Astrocyte (in vitro differentiated cells and primary cell): ENCODE measurements around the gene HOXB13. TPM values are rescaled to one million over a fixed set of nuclear protein-coding genes. Genes with fewer than 3 reads are reported as not detected.

Experiments
- DNase-seq: peaks from one replicate; pipeline ENCODE4 v3.0.0-alpha.2; 2010; ENCODE audit warnings: low read depth
- FAIRE-seq: peaks from 2 replicates; lab custom pipeline; 2011; peaks lifted over from hg19 to GRCh38; lab: Jason Lieb, UNC
- H2AFZ ChIP-seq: 2 replicates; pipeline ENCODE4 v1.6.0; 2012; ENCODE audit warnings: low read depth, low read length, inconsistent platforms
- H3K27ac ChIP-seq: 2 replicates; pipeline ENCODE4 v1.5.1; 2011; ENCODE audit warnings: low read depth, low read length, inconsistent platforms
- H3K27me3 ChIP-seq: 2 replicates; pipeline ENCODE4 v1.6.0; 2011; ENCODE audit warnings: low read length, inconsistent platforms; ENCODE audit not compliant: insufficient read depth
- H3K36me3 ChIP-seq: 2 replicates; pipeline ENCODE4 v1.5.1; 2011; ENCODE audit warnings: low read length, inconsistent platforms; ENCODE audit not compliant: insufficient read depth
- H3K4me1 ChIP-seq: 2 replicates; pipeline ENCODE4 v1.5.1; 2011; ENCODE audit warnings: low read length, inconsistent platforms; ENCODE audit not compliant: insufficient read depth
- H3K4me2 ChIP-seq: 2 replicates; pipeline ENCODE4 v1.6.0; 2012; ENCODE audit warnings: low read length, inconsistent platforms
- H3K4me3 ChIP-seq: 2 replicates; pipeline ENCODE4 v1.5.1; 2011; ENCODE audit warnings: low read depth, mild to moderate bottlenecking, low read length, inconsistent platforms; ENCODE audit not compliant: insufficient read depth
- H3K79me2 ChIP-seq: 2 replicates; pipeline ENCODE4 v1.6.0; 2012; ENCODE audit warnings: mild to moderate bottlenecking, low read length, inconsistent platforms; ENCODE audit not compliant: insufficient read depth
- H3K9ac ChIP-seq: 2 replicates; pipeline ENCODE4 v1.6.0; 2012; ENCODE audit warnings: mild to moderate bottlenecking, low read length, inconsistent platforms
- H3K9me3 ChIP-seq: 2 replicates; pipeline ENCODE4 v1.5.1; 2012; ENCODE audit warnings: low read depth, mild to moderate bottlenecking, low read length, inconsistent platforms; ENCODE audit not compliant: insufficient read depth
- H4K20me1 ChIP-seq: 2 replicates; pipeline ENCODE4 v1.6.0; 2012; ENCODE audit warnings: low read length, inconsistent platforms; ENCODE audit not compliant: insufficient read depth
- H3K27ac Mint-ChIP-seq: one replicate; pipeline ENCODE4 v1.8.0; 2021; ENCODE audit warnings: mild to moderate bottlenecking, mixed read lengths; ENCODE audit not compliant: unreplicated experiment
- H3K27me3 Mint-ChIP-seq: one replicate; pipeline ENCODE4 v1.8.0; 2021; ENCODE audit warnings: low read depth, mixed read lengths; ENCODE audit not compliant: unreplicated experiment
- H3K36me3 Mint-ChIP-seq: one replicate; pipeline ENCODE4 v1.8.0; 2021; ENCODE audit warnings: low read depth, mixed read lengths; ENCODE audit not compliant: unreplicated experiment
- H3K4me1 Mint-ChIP-seq: one replicate; pipeline ENCODE4 v1.8.0; 2021; ENCODE audit warnings: low read depth, mixed read lengths; ENCODE audit not compliant: unreplicated experiment
- H3K4me3 Mint-ChIP-seq: one replicate; pipeline ENCODE4 v1.8.0; 2021; ENCODE audit warnings: mild to moderate bottlenecking, moderate library complexity, mixed read lengths; ENCODE audit not compliant: unreplicated experiment
- H3K9me3 Mint-ChIP-seq: one replicate; pipeline ENCODE4 v1.8.0; 2021; ENCODE audit warnings: mild to moderate bottlenecking, mixed read lengths; ENCODE audit not compliant: unreplicated experiment
- EZH2 ChIP-seq: IDR thresholded peaks from 2 replicates; pipeline ENCODE4 v1.6.1; 2012; ENCODE audit warnings: mild to moderate bottlenecking, low read length, inconsistent platforms; ENCODE audit not compliant: insufficient read depth
- total RNA-seq: library from RNA; stranded (reverse); gene quantifications from 2 replicates; pipeline ENCODE4 v1.2.1, GENCODE V29; 2021
- TF ChIP-seq, protein P1 (sequence below): IDR thresholded peaks from 2 replicates; pipeline ENCODE4 v1.5.1; 2011; ENCODE audit warnings: low read depth, mild to moderate bottlenecking, inconsistent platforms, low read length, moderate library complexity; ENCODE audit not compliant: insufficient read depth

The HOXB13 gene
- total RNA-seq, 1 donor from 2014 or later = not detected

DNA sequence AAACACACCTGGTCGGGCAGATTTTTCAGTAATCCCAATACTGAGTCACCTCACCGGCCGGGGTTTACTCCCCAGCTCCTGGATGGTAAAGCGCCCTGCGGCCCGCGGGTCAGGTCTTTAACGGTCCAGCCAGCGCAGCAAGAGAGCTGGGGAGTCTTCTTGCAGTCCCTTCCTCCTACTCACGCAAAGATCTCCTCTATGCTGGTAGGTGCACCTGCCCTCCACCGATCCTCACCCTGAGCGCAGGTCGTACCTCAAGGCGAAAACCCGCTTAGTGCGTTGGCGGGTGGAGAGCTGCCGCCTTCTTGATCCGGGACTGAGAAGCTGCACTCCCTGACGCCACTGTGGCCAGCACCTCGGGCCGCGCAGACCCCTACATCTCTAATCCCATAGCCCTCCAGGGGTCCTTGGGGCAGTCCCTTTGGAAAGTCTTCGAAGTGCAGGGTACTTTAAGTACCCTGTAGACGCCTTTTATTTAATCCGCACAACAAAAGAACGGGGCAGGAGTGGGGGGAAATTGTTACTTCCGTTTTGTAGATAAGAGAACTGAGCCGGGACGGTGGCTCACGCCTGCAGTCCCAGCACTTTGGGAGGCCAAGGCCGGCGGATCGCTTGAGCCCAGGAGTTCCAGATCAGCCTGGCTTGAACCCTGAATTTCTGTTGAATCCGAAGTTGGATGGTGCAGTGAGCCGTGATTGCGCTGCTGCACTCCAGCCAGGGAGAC, 10.4 kb upstream of the HOXB13 start:
- Mint-ChIP-seq H3K36me3 (no peaks in the 10 kb centered on the region), H3K4me3 (no peak overlapping the region), H3K4me1 (no peaks in the 10 kb centered on the region), H3K27me3 (peaks cover 97% of the 10 kb centered on the region), H3K27ac (no peak overlapping the region), H3K9me3 (peaks cover 13% of the 10 kb centered on the region)
- TF ChIP-seq, protein P1, sequence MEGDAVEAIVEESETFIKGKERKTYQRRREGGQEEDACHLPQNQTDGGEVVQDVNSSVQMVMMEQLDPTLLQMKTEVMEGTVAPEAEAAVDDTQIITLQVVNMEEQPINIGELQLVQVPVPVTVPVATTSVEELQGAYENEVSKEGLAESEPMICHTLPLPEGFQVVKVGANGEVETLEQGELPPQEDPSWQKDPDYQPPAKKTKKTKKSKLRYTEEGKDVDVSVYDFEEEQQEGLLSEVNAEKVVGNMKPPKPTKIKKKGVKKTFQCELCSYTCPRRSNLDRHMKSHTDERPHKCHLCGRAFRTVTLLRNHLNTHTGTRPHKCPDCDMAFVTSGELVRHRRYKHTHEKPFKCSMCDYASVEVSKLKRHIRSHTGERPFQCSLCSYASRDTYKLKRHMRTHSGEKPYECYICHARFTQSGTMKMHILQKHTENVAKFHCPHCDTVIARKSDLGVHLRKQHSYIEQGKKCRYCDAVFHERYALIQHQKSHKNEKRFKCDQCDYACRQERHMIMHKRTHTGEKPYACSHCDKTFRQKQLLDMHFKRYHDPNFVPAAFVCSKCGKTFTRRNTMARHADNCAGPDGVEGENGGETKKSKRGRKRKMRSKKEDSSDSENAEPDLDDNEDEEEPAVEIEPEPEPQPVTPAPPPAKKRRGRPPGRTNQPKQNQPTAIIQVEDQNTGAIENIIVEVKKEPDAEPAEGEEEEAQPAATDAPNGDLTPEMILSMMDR = no peak
- TF ChIP-seq EZH2 = peak; percentile 58
- peaks cover 93% of the 10 kb centered on the region for H3K27me3 ChIP-seq
- FAIRE-seq = no peak
- no peaks in the 10 kb centered on the region for H3K4me1 ChIP-seq
- no peaks in the 10 kb centered on the region for H4K20me1 ChIP-seq
- H3K36me3 ChIP-seq = no peaks in the 10 kb centered on the region
- DNase-seq = no peak
- no peaks in the 10 kb centered on the region for H3K79me2 ChIP-seq
- H3K4me2 ChIP-seq = no peak overlapping the region
- no peak overlapping the region for H3K9ac ChIP-seq
- H3K27ac ChIP-seq = no peak overlapping the region
- H3K4me3 ChIP-seq = no peak overlapping the region
- no peaks in the 10 kb centered on the region for H3K9me3 ChIP-seq
- H2AFZ ChIP-seq = no peak overlapping the region

DNA sequence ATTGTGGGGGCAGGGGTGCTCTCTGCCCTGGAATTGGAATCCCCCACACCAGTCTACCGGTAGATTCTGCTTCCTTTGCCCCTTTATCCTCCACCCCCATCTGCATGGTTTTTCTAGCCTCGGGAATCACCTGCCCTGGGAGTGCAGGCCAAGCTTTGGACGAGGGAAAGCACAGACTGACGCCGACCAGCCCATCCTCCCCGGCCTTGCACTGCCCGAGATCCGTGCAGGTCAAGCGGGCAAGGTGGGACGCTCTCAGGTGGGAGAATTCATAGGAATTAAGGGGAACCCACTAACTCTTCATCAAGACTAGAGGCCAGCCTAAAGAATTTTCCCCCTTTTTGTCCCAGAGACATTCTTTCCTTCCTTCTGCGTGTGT, 9.9 kb upstream of the HOXB13 start:
- Histone ChIP-seq H3K9ac (no peak overlapping the region), H3K4me1 (no peaks in the 10 kb centered on the region), H3K27me3 (peaks cover 94% of the 10 kb centered on the region), H3K27ac (no peak overlapping the region), H3K79me2 (no peaks in the 10 kb centered on the region), H3K9me3 (no peaks in the 10 kb centered on the region), H2AFZ (no peak overlapping the region), H3K4me3 (no peak overlapping the region), H3K4me2 (no peak overlapping the region), H4K20me1 (no peaks in the 10 kb centered on the region), H3K36me3 (no peaks in the 10 kb centered on the region)
- TF ChIP-seq EZH2 = no peak
- TF ChIP-seq, protein P1 = no peak
- peaks cover 97% of the 10 kb centered on the region for H3K27me3 Mint-ChIP-seq
- H3K27ac Mint-ChIP-seq = no peak overlapping the region
- H3K9me3 Mint-ChIP-seq = peaks cover 18% of the 10 kb centered on the region
- no peaks in the 10 kb centered on the region for H3K36me3 Mint-ChIP-seq
- H3K4me3 Mint-ChIP-seq = no peak overlapping the region
- DNase-seq (no peak), FAIRE-seq (no peak)
- H3K4me1 Mint-ChIP-seq = peaks cover 2% of the 10 kb centered on the region

DNA sequence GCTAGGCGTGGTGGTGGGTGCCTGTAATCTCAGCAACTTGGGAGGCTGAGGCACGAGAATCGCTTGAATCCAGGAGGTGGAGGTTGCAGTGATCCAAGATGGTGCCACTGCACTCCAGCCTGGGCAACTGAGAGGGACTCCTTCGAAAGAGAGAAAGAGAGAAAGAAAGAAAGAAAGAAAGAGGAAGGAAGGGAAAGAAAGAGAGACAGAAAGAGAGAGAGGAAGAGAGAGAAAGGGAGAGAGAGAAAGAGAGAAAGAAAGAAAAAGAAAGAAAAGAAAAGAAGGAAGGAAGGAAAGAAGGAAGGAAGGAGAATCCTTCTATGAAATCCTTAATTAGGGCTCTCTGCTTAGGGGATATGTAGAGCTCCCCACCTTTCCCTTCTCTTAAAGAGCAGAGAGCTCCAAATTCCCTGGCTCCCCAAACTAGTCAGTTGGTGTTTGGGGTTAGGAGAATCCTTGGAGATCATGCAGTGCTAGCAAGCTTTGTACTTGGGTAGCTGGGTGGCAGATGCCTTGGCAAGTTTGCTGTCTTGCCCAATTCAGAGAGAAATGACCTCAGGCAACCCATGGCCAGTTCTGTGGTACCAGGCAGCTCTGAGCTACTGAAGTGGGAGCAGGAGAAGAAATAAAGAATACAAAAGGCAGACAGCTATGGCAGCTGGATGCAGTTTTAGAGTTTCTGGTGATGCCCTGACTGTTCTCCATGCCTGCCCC, 8.9 kb upstream of the HOXB13 start:
- Mint-ChIP-seq H3K4me3 (no peak overlapping the region), H3K36me3 (no peaks in the 10 kb centered on the region), H3K4me1 (peaks cover 2% of the 10 kb centered on the region), H3K27me3 (peaks cover 95% of the 10 kb centered on the region), H3K27ac (no peak overlapping the region), H3K9me3 (peaks cover 18% of the 10 kb centered on the region)
- H2AFZ ChIP-seq = no peak overlapping the region
- H4K20me1 ChIP-seq = no peaks in the 10 kb centered on the region
- H3K79me2 ChIP-seq = no peaks in the 10 kb centered on the region
- H3K36me3 ChIP-seq = no peaks in the 10 kb centered on the region
- DNase-seq = no peak
- H3K9ac ChIP-seq = no peak overlapping the region
- no peak for FAIRE-seq
- H3K4me2 ChIP-seq = no peak overlapping the region
- no peaks in the 10 kb centered on the region for H3K4me1 ChIP-seq
- H3K9me3 ChIP-seq = no peaks in the 10 kb centered on the region
- H3K27ac ChIP-seq = no peak overlapping the region
- no peak for TF ChIP-seq EZH2
- TF ChIP-seq, protein P1 = no peak
- peaks cover 94% of the 10 kb centered on the region for H3K27me3 ChIP-seq
- H3K4me3 ChIP-seq = no peak overlapping the region
